ENCODE data around the gene RAB5B. TPM values are rescaled to one million over a fixed set of nuclear protein-coding genes. Genes with fewer than 3 reads are reported as not detected.
A peak's percentile ranks its signal among the peaks of the same experiment; 100 is the strongest.

Gene RAB5B
- total RNA-seq, 1 donor from 2014 or later, result 138 TPM

DNA sequence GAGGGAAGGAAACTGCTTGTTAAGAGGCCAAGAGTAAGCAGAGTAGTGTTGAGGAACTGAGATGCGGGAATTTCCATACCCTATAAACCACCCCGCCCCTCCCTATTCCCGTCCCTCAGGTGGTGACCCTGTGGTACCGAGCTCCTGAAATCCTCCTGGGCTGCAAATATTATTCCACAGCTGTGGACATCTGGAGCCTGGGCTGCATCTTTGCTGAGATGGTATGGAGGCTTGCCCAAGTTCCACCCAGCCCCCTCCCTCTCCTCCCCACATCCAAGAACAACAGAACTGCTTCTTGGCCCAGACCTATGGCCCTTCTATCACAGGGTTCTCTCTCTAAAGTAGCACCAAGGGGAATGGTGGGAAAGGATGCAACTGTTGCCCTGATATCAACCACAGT, 4.5 kb upstream of the RAB5B start:
- H3K9me3 ChIP-seq, result no peaks in the 10 kb centered on the region
- H3K36me3 ChIP-seq, result no peaks in the 10 kb centered on the region
- TF ChIP-seq, protein P1, sequence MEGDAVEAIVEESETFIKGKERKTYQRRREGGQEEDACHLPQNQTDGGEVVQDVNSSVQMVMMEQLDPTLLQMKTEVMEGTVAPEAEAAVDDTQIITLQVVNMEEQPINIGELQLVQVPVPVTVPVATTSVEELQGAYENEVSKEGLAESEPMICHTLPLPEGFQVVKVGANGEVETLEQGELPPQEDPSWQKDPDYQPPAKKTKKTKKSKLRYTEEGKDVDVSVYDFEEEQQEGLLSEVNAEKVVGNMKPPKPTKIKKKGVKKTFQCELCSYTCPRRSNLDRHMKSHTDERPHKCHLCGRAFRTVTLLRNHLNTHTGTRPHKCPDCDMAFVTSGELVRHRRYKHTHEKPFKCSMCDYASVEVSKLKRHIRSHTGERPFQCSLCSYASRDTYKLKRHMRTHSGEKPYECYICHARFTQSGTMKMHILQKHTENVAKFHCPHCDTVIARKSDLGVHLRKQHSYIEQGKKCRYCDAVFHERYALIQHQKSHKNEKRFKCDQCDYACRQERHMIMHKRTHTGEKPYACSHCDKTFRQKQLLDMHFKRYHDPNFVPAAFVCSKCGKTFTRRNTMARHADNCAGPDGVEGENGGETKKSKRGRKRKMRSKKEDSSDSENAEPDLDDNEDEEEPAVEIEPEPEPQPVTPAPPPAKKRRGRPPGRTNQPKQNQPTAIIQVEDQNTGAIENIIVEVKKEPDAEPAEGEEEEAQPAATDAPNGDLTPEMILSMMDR (IDR thresholded peaks at IDR 0.05), result no peak
- intact Hi-C loops (cut with DNase I), result no loop called here
- ATAC-seq (no peak), DNase-seq (no peak)
- H3K27me3 ChIP-seq (ENCODE audit: low read depth), result no peaks in the 10 kb centered on the region
- peaks cover 32% of the 10 kb centered on the region for H3K4me1 ChIP-seq
- H3K4me3 ChIP-seq, result no peak overlapping the region
- no peak overlapping the region for H3K27ac ChIP-seq

DNA sequence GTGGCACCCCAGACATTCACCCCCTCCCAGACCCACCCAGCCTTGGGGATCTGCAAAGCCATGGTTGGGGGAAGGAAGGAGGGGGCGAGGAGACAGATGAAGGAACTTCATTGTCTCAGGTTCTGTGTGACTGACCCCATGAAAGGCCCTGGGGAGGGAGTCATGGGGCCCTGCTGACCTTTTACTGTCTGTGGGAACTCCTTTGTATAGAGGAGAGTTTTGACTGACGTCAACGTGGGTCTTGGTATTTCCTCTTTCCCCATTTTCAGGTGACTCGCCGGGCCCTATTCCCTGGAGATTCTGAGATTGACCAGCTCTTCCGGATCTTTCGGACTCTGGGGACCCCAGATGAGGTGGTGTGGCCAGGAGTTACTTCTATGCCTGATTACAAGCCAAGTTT, 3.1 kb upstream of the RAB5B start:
- Histone ChIP-seq H3K27me3 (ENCODE audit: low read depth) (no peaks in the 10 kb centered on the region), H3K9me3 (no peaks in the 10 kb centered on the region), H3K4me3 (no peak overlapping the region), H3K4me1 (peaks cover 45% of the 10 kb centered on the region), H3K36me3 (no peaks in the 10 kb centered on the region), H3K27ac (no peak overlapping the region)
- DNase-seq, result no peak
- intact Hi-C loops (cut with DNase I), result no loop called here
- ATAC-seq, result no peak
- TF ChIP-seq, protein P1 (IDR thresholded peaks at IDR 0.05), result no peak

DNA sequence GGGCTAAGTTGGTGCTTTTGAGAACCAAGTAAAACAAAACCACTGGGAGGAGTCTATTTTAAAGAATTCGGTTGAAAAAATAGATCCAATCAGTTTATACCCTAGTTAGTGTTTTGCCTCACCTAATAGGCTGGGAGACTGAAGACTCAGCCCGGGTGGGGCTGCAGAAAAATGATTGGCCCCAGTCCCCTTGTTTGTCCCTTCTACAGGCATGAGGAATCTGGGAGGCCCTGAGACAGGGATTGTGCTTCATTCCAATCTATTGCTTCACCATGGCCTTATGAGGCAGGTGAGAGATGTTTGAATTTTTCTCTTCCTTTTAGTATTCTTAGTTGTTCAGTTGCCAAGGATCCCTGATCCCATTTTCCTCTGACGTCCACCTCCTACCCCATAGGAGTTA, 1.8 kb upstream of the RAB5B start:
- H3K36me3 ChIP-seq, result peaks cover 1% of the 10 kb centered on the region
- H3K27ac ChIP-seq, result peak overlapping the region; percentile 89
- peak in 1 of 2 donors; percentile 11 for ATAC-seq
- TF ChIP-seq, protein P1 (IDR thresholded peaks at IDR 0.05), result no peak
- intact Hi-C loops (cut with DNase I), result no loop called here
- no peaks in the 10 kb centered on the region for H3K27me3 ChIP-seq (ENCODE audit: low read depth)
- peak overlapping the region; percentile 59 for H3K4me3 ChIP-seq
- DNase-seq, result no peak
- peaks cover 52% of the 10 kb centered on the region for H3K4me1 ChIP-seq
- no peaks in the 10 kb centered on the region for H3K9me3 ChIP-seq

DNA sequence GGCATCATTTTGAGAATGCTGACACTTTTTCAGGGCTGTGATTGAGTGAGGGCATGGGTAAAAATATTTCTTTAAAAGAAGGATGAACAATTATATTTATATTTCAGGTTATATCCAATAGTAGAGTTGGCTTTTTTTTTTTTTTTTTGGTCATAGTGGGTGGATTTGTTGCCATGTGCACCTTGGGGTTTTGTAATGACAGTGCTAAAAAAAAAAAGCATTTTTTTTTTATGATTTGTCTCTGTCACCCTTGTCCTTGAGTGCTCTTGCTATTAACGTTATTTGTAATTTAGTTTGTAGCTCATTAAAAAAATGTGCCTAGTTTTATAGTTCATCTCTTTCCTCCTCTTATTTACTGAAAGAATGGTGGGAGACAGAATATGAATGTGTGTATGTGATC, 1.4 kb upstream of the RAB5B start:
- ATAC-seq (no peak), DNase-seq (no peak)
- no peaks in the 10 kb centered on the region for H3K27me3 ChIP-seq (ENCODE audit: low read depth)
- peaks cover 5% of the 10 kb centered on the region for H3K36me3 ChIP-seq
- TF ChIP-seq, protein P1 (IDR thresholded peaks at IDR 0.05), result no peak
- peaks cover 52% of the 10 kb centered on the region for H3K4me1 ChIP-seq
- H3K4me3 ChIP-seq, result peak overlapping the region; percentile 59
- H3K27ac ChIP-seq, result peak overlapping the region; percentile 89
- H3K9me3 ChIP-seq, result no peaks in the 10 kb centered on the region
- intact Hi-C loops (cut with DNase I), result no loop called here

DNA sequence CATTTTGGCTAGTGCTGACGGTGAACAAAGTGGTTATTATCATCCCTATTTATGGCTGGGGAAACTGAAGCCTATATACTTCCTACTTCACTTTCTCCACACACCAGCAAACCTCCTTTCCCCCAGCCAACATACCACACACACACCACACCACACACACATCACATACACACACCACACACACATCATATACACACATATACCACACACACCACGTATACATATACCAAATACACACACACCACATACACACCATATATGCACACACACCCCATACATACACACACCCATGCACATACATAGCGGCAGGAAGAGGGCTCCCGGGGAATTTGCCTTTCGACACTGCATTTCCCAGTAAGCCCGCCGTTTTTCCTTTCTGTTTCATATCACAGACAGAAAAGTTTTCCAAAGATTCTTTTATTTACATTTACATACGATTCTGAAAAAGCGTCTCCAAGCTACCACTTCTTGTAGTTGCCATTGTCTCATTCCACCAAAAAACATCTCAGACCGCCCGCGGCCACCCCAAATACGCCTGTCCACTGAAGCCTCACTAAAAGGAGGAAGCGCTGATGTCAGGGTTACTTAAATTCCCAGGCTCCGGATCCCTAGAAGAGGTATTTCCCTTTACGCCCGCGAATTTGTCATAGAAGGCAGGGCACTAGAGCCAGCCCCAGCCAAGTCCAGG, 823 bp upstream of the RAB5B start:
- DNase-seq, result no peak
- Histone ChIP-seq H3K4me3 (peak overlapping the region; percentile 59), H3K27ac (peak overlapping the region; percentile 89), H3K4me1 (peaks cover 52% of the 10 kb centered on the region), H3K27me3 (ENCODE audit: low read depth) (no peaks in the 10 kb centered on the region), H3K36me3 (peaks cover 6% of the 10 kb centered on the region), H3K9me3 (no peaks in the 10 kb centered on the region)
- peak; percentile 1 to 2 for ATAC-seq
- TF ChIP-seq, protein P1 (IDR thresholded peaks at IDR 0.05), result no peak
- intact Hi-C loops (cut with DNase I), result no loop called here
